Neural cell (in vitro differentiated cells): ENCODE measurements around the gene CATSPERB.

Experiments used
- CTCF ChIP-seq: fragments of 450-650 bp; IDR thresholded peaks from 2 replicates; pipeline ENCODE4 v1.5.1; 2014; ENCODE audit warnings: antibody characterized with exemption, mild to moderate bottlenecking, moderate library complexity; ENCODE audit not compliant: poor library complexity, severe bottlenecking
- EZH2 ChIP-seq: fragments of 200-600, 300-800 bp; shearing (Covaris generic), sonication (generic); IDR thresholded peaks from 2 replicates; pipeline ENCODE4 v1.6.1; 2014; ENCODE audit warnings: antibody characterized with exemption, low read length, borderline replicate concordance, mild to moderate bottlenecking; ENCODE audit not compliant: insufficient read depth, poor library complexity, severe bottlenecking
- TAF1 ChIP-seq: IDR thresholded peaks from 2 replicates; pipeline ENCODE4 v1.6.1; 2012; ENCODE audit warnings: low read depth

GRCh38 chr14:91585856-91586255, 146.0 kb downstream of the CATSPERB start:
- no peak for TF ChIP-seq EZH2
- TF ChIP-seq CTCF = no peak
- TF ChIP-seq TAF1 = no peak
